ENCODE results near the gene DNAJC15. TPM values are rescaled to one million over a fixed set of nuclear protein-coding genes. Genes with fewer than 3 reads are reported as not detected.

Gene DNAJC15
- polyA plus RNA-seq, 1 donor from 2014 or later = 36.7 TPM

DNA sequence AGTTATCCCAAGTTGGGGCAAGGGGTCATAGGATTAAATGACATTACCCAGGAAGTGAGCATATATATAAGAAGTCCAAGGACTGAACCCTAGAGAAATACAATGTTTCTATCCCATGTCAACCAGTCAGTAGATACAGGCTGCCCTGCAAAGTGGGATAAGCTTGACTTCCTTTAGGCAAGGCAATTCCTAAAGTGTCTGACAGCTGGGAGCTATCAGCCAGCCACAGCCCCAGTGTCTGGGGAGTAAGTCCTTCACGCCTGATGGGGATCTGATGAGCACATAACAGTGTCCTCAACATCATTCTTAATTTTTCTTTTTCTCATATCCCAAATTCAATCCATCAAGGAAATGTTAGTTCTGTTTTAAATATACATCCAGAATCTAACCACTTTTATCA, 54.1 kb downstream of the DNAJC15 start:
- peaks cover 16 to 31% (median 27%) of the 10 kb centered on the region in 3 donors for H3K4me1 Mint-ChIP-seq
- H3K27me3 Mint-ChIP-seq = no peaks in the 10 kb centered on the region
- peak overlapping the region in 1 of 4 donors; percentile 37 for H3K4me3 Mint-ChIP-seq
- peaks cover 10% of the 10 kb centered on the region for H3K36me3 Mint-ChIP-seq
- H3K27ac Mint-ChIP-seq = no peak overlapping the region
- H3K9me3 Mint-ChIP-seq = peaks cover 0 to 4% (median 0%) of the 10 kb centered on the region in 3 donors

DNA sequence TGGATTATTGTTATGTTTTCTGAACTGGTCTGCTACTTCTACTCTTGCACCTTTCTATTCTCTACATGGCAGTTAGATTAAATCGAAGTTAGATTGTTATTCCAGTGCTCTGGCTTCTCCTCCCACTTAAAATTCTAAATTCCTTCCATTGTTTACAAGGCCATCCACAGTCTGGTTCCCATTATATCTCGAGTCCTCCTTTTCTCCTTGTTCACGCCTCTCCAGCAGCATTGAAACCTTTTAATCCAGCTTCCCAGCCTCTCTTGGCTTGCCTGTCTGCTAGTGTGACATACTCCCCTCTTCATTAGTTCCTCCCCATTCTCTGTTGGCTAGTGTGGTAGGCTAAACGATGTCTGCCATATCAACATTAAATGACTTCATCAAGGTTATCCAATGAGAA, 54.5 kb downstream of the DNAJC15 start:
- H3K9me3 Mint-ChIP-seq = peaks cover 0 to 4% (median 0%) of the 10 kb centered on the region in 3 donors
- H3K27me3 Mint-ChIP-seq = no peaks in the 10 kb centered on the region
- H3K27ac Mint-ChIP-seq = no peak overlapping the region
- peak overlapping the region in 2 of 4 donors; percentile 37 to 43 for H3K4me3 Mint-ChIP-seq
- H3K36me3 Mint-ChIP-seq = peaks cover 10% of the 10 kb centered on the region
- peaks cover 16 to 29% (median 27%) of the 10 kb centered on the region in 3 donors for H3K4me1 Mint-ChIP-seq

DNA sequence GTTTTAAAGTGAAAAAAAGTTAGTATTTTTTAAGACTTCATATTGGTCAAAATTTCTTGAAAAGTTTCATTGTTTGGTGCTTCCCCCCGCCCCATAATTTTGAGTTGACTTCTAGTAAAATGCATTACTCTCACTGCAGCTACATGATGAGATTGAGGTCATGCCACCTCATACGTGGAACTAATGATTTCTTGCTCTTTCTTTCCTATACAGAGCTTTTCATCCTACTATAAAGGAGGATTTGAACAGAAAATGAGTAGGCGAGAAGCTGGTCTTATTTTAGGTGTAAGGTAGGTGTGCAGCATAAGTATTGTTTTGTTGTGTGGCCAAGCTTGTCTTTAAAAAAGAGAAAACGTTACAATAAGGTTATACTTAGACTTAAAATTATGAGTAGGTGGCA, 55.0 kb downstream of the DNAJC15 start:
- no peak overlapping the region for H3K27ac Mint-ChIP-seq

DNA sequence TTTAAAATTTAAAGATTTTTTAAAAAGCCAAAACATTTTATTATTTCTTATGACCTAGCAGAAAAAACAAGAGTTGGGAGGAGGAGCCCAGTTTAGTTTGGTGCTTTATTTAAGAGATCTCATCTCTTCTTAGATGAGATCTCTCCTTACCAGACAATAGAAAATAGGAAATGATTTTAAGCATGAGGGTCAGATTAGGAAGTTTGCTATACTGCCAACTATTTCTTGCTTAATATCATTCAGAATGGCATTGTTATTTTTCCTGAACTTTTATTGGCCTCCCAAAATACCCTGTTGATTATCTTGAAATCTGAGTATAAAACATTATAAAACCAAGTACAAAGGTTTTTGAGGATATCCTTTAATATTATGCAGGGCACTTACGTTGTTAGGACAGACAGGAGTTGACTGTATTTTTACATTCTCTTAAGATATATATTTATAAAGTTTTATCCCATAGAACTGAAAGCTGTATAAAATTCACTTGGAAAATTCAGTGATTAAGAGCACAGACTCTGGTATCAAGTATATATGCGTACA, 56.1 kb downstream of the DNAJC15 start:
- H3K4me1 Mint-ChIP-seq = peaks cover 12 to 32% (median 25%) of the 10 kb centered on the region in 3 donors
- peaks cover 0 to 4% (median 0%) of the 10 kb centered on the region in 3 donors for H3K9me3 Mint-ChIP-seq
- no peaks in the 10 kb centered on the region for H3K27me3 Mint-ChIP-seq
- H3K36me3 Mint-ChIP-seq = peaks cover 10% of the 10 kb centered on the region
- no peak overlapping the region for H3K4me3 Mint-ChIP-seq
- no peak overlapping the region for H3K27ac Mint-ChIP-seq

More for the DNA sequence above, 55.0 kb downstream of the DNAJC15 start:
- Mint-ChIP-seq H3K9me3 (peaks cover 0 to 4% (median 0%) of the 10 kb centered on the region in 3 donors), H3K4me3 (no peak overlapping the region), H3K36me3 (peaks cover 10% of the 10 kb centered on the region), H3K4me1 (peaks cover 14 to 27% (median 26%) of the 10 kb centered on the region in 3 donors), H3K27me3 (no peaks in the 10 kb centered on the region)

DNA sequence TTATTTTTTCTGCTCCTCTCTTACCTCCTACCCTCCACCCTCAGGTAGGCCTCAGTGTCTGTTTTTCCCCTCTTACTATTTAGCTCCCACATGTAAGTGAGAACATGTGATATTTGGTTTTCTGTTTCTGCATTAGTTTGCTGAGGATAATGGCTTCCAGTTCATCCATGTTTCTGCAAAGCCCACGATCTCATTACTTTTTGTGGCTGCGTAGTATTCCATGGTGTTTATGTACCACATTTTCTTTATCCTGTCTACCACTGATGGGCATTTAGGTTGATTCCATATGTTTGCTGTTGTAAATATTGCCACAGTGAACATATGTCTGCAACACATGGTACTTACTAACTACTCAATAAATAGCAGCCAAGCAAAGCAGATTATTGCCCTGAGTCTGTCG, 56.8 kb downstream of the DNAJC15 start:
- Mint-ChIP-seq H3K27ac (peak overlapping the region in 2 of 3 donors; percentile 55 to 89), H3K4me3 (no peak overlapping the region), H3K4me1 (peaks cover 8 to 27% (median 20%) of the 10 kb centered on the region in 3 donors), H3K27me3 (no peaks in the 10 kb centered on the region), H3K9me3 (peaks cover 0 to 4% (median 0%) of the 10 kb centered on the region in 3 donors), H3K36me3 (peaks cover 10% of the 10 kb centered on the region)

DNA sequence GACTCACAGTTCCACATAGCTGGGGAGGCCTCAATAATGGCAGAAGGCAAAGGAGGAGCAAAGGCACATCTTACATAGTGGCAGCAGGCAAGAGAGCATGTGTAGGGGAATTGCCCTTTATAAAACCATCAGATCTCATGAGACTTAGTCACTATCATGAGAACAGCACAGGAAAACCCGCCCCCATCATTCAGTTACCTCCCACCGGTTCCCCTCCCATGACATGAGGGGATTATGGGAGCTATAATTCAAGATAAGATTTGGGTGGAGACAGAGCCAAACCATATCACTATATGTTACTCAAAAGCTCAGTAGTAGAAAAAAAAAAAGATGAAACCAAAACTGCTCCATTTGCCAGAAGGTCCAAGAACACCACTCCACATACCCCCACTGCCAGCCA, 58.5 kb downstream of the DNAJC15 start:
- Mint-ChIP-seq H3K36me3 (peaks cover 10% of the 10 kb centered on the region), H3K27ac (no peak overlapping the region)

DNA sequence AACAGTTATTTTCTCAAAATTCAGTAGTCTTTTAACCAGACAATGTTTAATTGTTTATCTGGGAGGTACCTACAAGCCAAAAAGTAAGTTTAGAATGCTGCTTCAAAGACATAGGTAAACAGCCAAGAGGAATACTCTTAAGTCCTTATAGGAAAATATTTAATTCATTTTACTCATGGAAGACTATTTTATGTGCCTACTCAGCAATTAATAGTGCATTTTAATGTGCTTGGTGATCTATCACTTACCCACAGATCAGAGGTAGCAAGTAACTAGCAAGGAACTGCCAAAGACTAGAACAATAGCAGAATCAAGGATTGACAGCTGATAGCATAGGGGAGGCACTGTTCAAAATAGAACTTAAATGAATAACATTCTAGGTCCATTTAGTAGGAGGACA, 60.4 kb downstream of the DNAJC15 start:
- Mint-ChIP-seq H3K4me1 (peaks cover 5 to 16% (median 5%) of the 10 kb centered on the region in 3 donors), H3K27ac (peak overlapping the region in 1 of 3 donors; percentile 73), H3K27me3 (no peaks in the 10 kb centered on the region), H3K9me3 (peaks cover 0 to 4% (median 0%) of the 10 kb centered on the region in 3 donors), H3K4me3 (no peak overlapping the region), H3K36me3 (peaks cover 5% of the 10 kb centered on the region)

More for the DNA sequence above, 58.5 kb downstream of the DNAJC15 start:
- Mint-ChIP-seq H3K4me1 (peaks cover 7 to 20% (median 8%) of the 10 kb centered on the region in 3 donors), H3K4me3 (no peak overlapping the region), H3K9me3 (peaks cover 0 to 4% (median 0%) of the 10 kb centered on the region in 3 donors), H3K27me3 (no peaks in the 10 kb centered on the region)

DNA sequence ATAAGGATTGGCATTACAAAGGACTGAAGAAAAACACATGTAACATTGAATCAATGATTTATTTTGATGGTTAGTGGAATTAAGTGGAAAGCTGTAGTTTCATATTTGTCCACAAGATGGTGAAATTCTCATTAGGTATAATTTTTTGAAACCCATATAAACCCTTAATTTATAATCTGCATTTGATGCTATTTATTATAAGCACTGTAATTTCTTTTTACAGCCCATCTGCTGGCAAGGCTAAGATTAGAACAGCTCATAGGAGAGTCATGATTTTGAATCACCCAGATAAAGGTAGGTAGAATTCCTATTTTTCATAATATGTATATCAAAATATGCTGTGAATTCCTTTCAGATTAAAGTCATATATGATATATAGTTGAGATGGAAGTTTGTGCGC, 62.2 kb downstream of the DNAJC15 start:
- no peak overlapping the region for H3K4me3 Mint-ChIP-seq

DNA sequence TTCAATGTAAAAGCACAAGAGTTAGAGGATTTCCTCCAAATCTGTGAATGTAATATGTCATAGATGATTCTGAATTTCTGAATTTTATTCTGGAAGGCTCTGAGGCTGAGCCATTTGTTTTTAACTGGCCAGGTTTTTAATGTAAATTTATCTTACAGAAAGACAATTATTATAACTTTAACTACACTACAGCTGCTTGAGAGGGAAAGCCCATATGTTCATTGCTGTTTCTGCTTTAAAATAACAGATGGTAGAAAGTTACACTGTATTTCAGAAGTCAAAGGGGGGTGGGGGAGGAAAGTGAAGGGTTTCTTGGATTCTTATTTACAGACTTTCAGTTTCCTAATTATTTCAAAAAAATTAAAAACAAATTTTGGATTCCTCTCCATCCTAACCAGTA, 62.8 kb downstream of the DNAJC15 start:
- no peaks in the 10 kb centered on the region for H3K27me3 Mint-ChIP-seq
- H3K4me3 Mint-ChIP-seq = peak overlapping the region in 1 of 4 donors; percentile 39

More for the DNA sequence above, 62.2 kb downstream of the DNAJC15 start:
- Mint-ChIP-seq H3K27me3 (no peaks in the 10 kb centered on the region), H3K4me1 (peaks cover 5 to 16% (median 5%) of the 10 kb centered on the region in 3 donors), H3K9me3 (peaks cover 0 to 4% (median 0%) of the 10 kb centered on the region in 3 donors), H3K27ac (peak overlapping the region in 1 of 3 donors; percentile 4), H3K36me3 (peaks cover 1% of the 10 kb centered on the region)

DNA sequence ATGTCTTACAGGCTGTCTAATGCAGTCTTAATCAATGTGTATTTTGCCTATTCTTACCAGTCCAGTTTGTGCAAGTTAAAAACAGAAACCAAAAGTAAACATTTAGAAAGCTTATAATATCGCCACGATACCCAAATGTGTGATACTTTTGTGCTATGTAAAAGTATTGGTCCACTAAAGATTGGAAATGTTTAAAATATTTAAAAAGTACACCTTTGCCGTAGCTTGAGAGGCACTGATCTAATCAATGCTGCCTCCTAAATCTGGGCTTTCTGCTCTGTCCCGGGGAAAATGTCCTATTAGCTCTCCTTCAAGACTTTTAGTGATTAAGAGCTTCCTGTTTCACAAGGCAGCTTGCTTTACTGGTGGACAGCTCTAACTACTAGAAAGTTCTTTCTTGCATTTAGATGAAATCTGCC, 64.7 kb downstream of the DNAJC15 start:
- Mint-ChIP-seq H3K27me3 (no peaks in the 10 kb centered on the region), H3K36me3 (peaks cover 3% of the 10 kb centered on the region), H3K27ac (peak overlapping the region; percentile 37 to 90 (median 84)), H3K9me3 (peaks cover 0 to 4% (median 0%) of the 10 kb centered on the region in 3 donors), H3K4me1 (peaks cover 6 to 20% (median 6%) of the 10 kb centered on the region in 3 donors), H3K4me3 (peak overlapping the region; percentile 75 to 94 (median 84))

More for the DNA sequence above, 62.8 kb downstream of the DNAJC15 start:
- H3K36me3 Mint-ChIP-seq = peaks cover 3% of the 10 kb centered on the region
- peaks cover 5 to 16% (median 5%) of the 10 kb centered on the region in 3 donors for H3K4me1 Mint-ChIP-seq
- peaks cover 0 to 4% (median 0%) of the 10 kb centered on the region in 3 donors for H3K9me3 Mint-ChIP-seq
- H3K27ac Mint-ChIP-seq = no peak overlapping the region

DNA sequence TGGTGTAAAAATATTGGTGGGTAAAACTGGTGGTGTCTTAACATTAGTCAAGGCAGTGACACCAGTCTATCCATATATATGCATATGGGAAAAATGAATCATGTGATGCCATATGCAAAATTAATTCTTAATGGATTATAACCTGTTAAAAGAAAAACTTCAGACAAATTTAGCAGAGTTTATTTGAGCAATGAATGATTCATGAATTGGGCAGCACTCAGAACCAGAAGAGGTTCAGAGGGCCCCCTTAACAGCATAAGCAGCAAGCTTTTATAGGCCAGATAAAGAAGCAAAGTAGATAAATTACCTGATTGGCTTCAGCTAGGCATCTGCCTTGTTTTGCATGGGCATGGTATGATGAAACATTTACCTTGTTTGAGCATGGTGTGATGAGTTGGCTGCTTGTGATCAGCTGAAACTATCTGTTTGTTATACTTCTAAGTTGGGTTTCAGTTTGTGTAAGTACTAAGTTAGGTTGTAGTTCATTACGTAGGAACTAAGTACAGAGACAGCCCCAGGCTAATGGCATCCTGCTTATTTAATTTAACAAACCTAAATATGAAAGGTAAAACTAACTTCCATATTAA, 66.6 kb downstream of the DNAJC15 start:
- Mint-ChIP-seq H3K36me3 (peaks cover 9% of the 10 kb centered on the region), H3K4me3 (no peak overlapping the region), H3K9me3 (peaks cover 0 to 4% (median 0%) of the 10 kb centered on the region in 3 donors), H3K27me3 (no peaks in the 10 kb centered on the region), H3K27ac (no peak overlapping the region), H3K4me1 (peaks cover 8 to 21% (median 8%) of the 10 kb centered on the region in 3 donors)

DNA sequence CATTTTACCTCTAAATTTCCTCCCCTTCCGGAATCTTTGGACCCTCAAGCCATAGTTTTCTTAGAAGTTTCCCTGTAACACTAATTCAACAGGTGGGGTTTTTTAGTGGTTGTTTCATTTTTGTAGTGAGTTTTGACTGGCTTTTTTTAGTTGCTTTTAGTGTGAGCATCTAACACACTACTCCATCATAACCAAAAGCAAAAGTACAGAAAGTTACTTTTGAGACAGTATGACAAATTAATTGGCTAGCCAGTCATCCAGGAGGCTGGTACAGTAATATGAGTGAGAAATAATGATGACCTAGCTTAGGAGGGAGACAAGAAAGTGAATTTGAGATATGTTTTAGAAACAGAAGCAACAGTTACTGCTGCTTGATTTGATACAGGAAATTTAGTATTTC, 71.5 kb downstream of the DNAJC15 start:
- Mint-ChIP-seq H3K36me3 (peaks cover 11% of the 10 kb centered on the region), H3K4me3 (no peak overlapping the region), H3K9me3 (no peaks in the 10 kb centered on the region), H3K27ac (no peak overlapping the region), H3K27me3 (no peaks in the 10 kb centered on the region), H3K4me1 (peaks cover 3 to 20% (median 12%) of the 10 kb centered on the region in 3 donors)

DNA sequence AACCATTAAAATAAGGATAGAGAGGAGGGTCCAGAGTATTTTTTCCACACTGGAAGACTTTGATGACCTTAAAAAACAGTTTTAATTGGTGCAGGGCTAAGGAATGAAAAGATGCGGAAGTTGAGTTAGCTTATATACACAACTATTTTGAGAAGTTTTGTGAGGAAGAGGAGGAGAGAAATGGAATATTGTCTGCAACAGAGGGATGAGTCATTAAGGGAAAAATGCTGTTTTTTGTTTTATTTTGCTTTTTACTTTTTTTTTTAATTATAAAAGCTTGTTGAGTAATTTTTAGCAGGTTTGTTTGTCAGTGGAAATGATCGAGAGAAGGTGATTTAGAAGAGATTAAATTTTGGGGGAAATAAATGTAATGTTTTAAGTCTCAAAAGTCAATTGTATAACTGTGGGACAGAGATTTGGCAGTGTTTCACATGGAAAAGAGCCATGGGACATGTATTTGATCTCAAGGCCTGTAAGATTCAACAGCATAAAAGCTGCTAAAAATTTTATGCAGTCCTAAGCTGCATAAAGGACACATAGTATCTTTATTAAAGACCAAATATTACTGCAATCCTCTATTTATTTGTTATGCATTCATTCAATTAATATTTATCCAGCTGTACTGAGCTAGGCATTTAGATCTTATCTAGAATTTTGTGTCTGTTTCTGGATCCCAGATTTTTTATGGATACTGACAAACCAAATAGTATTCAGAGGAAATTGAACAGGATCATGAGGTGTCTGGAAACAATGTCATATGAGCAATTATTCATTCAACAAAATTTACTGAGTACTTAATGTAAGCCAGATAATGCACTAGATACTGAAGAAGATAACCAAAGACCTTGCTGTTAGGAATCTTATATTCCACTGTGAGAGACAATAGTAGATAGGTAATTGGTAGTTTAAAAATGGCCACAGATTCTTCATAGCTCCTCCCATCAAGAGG, 72.7 kb downstream of the DNAJC15 start:
- Mint-ChIP-seq H3K27ac (no peak overlapping the region), H3K4me1 (peaks cover 9 to 20% (median 16%) of the 10 kb centered on the region in 3 donors), H3K4me3 (no peak overlapping the region), H3K27me3 (no peaks in the 10 kb centered on the region), H3K36me3 (peaks cover 17% of the 10 kb centered on the region), H3K9me3 (peaks cover 1 to 6% (median 1%) of the 10 kb centered on the region in 3 donors)

DNA sequence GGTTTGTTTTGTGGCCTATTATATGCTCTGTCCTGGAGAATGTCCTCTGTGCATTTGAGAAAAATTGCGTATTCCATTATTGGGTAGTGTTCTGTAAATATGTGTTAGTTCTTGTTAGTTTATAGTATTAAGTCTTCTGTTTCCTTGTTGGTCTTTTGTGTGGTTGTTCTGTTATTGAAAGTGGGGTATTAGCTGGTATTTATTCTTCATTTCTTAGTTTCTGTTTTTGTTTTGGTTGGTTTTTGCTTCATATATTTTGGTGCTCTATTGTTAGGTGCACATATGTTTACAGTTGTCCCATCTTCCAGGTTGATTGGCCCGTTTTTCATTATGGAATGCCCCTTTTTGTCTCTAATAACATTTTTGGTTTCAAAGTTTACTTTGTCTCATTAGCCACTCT, 77.3 kb downstream of the DNAJC15 start:
- Mint-ChIP-seq H3K36me3 (peaks cover 11% of the 10 kb centered on the region), H3K4me1 (peaks cover 4 to 13% (median 13%) of the 10 kb centered on the region in 3 donors), H3K4me3 (peak overlapping the region in 1 of 4 donors; percentile 13), H3K27ac (peak overlapping the region in 2 of 3 donors; percentile 1 to 29), H3K27me3 (no peaks in the 10 kb centered on the region), H3K9me3 (peaks cover 1 to 6% (median 1%) of the 10 kb centered on the region in 3 donors)
